CD4-positive, alpha-beta T cell treated with Interleukin-10 for 1 hour (primary cell): Measurements from ENCODE around the gene KIFC3.
A peak's percentile ranks its signal among the peaks of the same experiment; 100 is the strongest.
"Not testable (repeated sequence)": the region's sequence is repeated elsewhere in the genome, so short reads cannot be mapped to it uniquely, and the experiment has no call there.

ENCODE experiments used
- DNase-seq: peaks from one replicate; pipeline ENCODE4 v3.0.0-alpha.2; 2020

KIFC3 gene

DNA sequence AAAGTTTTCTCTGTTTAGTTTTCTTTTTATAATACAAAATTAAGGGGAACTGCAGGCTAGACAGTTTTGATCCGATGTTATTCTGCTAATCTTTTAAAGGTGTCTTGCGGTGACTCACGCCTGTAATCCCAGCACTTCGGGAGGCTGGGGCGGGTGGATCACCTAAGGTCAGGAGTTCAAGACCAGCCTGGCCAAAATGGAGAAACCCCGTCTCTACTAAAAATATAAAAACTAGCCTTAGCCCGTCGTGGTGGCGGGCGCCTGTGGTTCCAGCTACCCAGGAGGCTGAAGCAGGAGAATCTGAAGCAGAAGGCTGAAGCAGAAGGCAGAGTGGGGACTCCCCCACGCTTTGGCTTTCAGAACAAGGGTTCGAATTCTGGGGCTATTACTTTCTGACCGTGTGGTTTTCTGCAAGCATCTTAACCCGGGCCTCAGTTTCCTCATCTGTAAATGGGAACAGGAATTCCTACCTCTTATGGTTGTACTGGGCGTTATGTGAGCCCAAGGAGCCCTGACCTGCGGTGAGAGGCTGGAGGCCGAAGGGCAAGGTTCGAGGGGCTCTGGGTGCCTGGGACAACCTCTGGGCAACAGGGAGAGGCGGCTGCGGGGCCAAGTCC lies 67.9 kb downstream of the KIFC3 start:
- DNase-seq, result no peak

DNA sequence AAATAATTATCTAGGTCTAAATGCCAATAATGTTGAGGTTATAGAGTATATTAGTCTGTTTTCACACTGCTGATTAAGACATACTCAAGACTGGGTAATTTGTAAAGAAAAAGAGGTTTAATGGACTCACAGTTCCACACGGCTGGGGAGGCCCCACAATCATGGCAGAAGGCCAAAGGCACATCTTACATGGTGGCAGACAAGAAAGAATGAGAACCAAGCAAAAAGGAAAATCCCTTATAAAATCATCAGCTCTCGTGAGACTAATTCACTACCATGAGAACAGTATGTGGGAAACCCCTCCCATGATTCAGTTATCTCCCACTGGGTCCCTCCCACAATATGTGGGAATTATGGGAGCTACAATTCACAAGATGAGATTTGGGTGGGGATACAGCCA lies 69.6 kb downstream of the KIFC3 start:
- DNase-seq, result no peak

DNA sequence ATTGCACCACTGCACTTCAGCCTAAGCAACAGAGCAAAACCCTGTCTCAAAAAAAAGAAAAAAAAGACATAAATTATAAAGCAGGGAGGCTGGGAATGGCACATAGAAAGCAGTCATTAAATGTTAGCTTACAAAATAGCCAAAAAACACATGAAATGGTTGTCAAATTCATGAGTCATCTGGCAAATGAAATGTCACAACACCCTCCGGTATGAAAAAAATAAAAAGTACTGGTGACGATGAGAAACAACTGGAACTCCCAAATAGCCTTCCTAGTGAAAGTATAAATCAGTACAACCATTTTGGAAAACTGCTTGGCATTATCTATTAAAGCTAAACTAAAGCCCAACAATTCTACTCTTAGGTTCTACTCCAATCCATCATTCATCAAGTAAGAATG lies 70.3 kb downstream of the KIFC3 start:
- no peak for DNase-seq

DNA sequence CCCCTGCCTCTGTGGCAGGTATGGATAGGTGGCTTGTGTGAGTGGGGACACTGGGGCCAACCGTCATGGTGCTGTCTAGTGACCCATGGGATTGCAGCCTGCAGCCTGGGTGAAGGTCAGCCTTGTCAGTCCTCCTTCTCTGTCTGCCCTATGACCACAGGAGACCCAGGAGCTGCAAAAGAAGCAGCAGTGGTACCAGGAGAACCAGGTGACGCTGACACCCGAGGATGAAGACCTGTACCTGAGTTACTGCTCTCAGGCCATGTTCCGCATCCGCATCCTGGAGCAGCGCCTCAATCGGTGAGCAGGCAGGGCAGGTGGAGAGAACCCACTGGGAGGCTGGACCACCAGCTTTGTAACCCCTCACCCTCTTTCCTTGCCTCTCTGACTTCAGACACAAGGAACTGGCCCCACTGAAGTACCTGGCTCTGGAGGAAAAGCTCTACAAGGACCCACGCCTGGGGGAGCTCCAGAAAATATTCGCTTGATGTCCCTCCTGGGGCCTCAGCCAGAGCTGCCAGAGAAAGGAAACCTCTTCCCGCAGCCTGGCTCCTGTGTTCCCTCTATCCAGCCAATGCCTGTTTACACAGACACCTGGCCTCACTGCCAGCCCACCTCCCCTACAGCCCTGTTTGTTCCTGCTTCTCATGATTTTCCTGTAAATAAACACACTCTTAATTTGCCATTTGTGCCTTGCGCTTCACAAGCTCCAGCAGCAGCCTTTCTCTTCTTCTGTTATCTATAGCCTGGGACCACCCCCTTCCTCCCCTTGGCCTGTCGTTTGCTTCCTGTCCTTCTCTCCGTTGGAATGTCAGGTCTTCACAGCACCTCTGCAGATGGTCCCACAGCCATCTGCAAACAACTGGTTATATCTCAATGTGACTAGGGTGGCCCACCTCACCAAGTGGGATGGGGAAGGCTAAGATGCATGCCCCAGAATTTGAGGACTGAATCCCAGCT lies 71.2 kb downstream of the KIFC3 start:
- no peak for DNase-seq

DNA sequence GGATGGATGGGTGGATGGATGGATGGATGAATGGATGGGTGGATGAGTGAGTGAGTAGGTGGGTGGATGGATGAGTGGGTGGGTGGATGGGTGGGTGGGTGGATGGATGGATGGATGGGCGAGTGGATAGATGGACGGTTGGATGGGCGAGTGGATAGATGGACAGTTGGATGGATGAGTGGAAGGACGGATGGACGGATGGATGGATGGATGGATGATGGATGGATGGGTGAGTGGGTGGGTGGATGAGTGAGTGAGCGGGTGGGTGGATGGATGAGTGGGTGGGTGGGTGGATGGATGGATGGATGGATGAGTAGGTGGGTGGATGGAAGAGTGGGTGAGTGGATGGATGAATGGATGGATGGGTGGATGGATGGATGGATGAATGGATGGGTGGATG lies 72.4 kb downstream of the KIFC3 start:
- not testable (repeated sequence) for DNase-seq

DNA sequence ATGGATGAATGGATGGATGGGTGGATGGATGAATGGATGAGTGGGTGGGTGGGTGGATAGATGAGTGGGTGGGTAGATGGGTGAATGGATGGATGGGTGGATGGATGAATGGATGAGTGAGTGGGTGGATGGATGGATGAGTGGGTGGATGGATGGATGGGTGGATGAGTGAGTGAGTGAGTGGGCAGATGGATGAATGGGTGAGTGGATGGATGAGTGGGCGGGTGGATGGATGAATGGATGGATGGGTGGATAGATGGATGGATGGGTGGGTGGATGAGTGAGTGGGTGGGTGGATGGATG lies 73.2 kb downstream of the KIFC3 start:
- DNase-seq, result no peak

DNA sequence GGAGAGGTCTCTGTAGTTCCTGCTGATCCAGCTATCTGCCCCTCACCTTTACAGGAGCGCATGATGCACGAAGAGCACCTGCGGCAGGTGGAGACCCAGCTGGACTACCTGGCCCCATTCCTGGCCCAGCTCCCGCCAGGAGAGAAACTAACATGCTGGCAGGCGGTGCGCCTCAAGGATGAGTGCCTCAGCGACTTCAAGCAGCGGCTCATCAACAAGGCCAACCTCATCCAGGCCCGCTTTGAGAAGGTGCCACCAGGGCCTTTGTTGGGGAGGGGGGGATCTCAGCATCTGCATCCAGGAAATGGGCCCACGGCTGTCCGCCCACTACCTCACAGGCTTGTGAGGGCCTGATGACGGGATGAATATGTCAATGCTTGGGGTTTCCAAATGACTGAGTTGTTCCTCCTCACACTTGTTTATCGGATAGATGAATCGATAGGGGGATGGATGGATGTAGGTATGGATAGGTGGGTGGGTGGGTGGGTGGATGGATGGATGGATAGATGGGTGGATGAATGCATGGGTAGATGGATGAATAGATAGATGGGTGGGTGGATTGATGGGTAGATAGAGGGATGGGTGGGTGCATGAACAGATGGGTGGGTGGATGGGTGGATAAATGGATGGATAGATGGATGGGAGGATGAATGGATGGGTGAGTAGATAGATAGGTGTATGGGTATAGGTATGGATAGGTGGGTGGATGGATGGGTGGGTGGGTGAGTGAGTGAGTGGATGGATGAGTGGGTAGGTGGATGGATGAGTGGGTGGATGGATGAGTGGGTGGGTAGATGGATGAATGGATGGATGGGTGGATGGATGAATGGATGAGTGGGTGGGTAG lies 73.7 kb downstream of the KIFC3 start:
- DNase-seq, result no peak

DNA sequence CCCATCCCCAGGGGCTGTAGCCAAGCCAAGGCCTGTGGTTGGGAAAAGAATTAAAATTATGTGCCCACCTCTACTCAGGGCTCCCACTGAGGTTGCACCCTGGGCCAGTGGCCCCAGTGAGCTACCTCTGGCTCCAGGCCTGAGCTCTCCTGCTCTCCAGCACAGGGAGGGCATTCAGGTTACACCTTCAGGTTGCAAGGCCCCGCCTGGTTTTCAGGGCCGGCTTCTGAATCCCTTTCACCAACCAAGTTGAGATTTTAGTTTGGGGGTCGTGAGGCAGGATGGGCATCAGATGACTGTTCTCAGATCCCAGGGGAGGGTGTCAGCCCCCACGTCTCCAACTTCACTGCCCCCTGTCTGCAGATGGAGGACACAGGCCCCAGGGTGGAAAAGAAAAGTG lies 74.7 kb downstream of the KIFC3 start:
- no peak for DNase-seq

DNA sequence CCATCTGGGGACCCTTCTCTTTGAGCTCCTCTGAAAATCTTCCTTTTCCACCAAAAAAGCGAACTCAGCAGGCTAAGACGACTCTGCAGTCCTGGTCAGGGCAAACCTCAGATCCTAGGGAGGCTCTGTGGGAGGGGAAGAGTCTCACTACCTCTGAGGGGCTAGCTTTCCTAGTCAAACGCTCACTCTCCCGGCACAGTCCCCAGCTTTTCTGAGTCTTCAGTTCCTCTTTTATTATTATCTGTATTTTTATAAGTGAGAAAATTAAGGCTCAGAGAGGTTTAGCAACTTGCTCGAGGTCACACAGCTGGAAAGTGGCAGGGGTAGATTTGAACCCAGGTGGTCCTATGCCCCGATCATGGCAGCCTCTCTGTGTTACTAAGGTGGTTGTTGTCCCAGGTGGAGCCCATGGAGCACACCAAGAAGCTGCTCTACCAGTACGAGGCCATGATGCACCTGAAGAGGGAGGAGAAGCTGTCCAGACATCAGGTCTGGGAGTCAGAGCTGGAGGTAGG lies 75.8 kb downstream of the KIFC3 start:
- no peak for DNase-seq

DNA sequence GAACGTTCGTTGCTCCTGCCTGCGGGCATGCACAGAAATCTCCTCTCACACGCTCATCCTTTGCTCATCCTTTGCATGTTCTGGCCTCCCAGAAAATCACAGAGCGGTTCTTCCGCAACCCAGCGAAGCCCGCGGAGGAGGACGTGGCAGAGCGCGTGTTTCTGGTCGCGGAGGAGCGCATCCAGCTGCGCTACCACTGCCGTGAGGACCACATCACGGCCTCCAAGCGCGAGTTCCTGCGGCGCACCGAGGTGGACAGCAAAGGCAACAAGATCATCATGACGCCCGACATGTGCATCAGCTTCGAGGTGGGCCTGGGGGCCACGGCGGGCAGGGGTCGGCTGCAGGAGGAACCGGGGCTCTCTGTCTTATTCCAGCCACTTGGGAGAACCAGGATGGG lies 76.3 kb downstream of the KIFC3 start:
- DNase-seq, result no peak

DNA sequence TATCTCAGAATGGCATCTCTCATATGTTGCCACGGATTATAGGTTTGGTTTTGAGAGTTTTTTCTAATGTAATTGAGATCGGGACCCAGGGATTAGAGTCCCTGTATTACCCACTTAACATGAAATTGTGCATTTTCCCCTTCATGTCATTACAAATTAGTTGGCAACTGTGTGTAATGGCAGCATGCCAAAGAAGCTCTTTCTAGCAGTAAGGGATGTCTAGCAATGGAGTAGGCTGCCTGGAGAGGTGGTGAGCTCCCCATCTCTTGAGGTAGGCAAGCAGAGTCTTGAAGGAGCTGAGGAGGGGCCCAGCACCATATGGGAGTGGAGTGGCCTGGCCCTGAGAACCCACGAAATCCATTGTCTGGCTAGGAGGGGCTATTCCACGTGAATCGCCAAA lies 76.7 kb downstream of the KIFC3 start:
- DNase-seq, result no peak

DNA sequence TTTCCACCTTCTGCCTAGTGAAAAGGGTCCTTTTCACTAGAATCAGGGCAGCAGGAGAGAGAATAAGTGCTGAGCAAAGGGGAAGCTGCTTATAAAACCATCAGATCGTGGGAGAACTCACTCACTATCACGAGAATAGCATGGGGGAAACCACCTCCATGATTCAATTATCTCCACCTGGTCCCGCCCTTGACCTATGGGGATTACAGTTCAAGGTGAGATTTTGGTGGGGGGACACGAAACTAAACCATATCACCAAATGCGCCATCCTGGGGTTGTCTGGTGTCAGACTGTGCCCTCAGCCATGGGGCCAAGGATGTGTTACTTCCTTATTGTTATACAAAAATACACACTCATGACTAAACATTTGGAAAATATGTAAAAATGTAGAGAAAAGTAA lies 77.1 kb downstream of the KIFC3 start:
- no peak for DNase-seq

DNA sequence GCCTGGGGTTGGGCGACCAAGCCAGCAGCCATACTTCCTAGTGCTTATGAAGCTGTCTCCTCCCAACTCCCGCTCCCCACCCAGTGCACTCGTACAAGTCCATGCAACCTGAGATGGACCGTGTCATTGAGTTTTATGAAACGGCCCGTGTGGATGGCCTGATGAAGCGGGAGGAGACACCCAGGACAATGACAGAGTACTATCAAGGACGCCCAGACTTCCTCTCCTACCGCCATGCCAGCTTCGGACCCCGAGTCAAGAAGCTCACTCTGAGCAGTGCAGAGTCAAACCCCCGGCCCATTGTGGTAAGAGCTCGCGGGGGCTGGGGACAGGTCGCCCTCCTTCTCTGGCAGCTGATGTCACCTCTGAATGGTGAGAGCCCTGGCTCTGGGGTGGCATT lies 77.8 kb downstream of the KIFC3 start:
- DNase-seq, result no peak

DNA sequence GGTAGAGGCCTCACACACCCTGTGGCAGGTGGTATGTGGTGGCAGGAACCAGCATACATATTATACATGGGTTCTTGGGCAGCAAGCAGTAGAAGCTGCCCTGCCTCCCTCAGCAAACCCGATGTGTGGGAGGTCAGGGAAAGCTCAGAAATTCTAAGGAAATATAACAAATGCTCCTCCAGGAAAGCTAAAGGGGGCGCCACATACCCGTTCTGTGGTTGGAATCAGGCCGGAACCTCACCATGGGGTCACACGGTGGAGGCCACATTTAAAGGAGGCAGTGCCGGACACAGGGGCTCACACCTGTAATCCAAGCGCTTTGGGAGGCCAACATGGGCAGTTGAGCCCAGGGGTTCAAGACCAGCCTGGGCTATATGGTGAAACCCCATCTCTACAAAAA lies 79.1 kb downstream of the KIFC3 start:
- no peak for DNase-seq

DNA sequence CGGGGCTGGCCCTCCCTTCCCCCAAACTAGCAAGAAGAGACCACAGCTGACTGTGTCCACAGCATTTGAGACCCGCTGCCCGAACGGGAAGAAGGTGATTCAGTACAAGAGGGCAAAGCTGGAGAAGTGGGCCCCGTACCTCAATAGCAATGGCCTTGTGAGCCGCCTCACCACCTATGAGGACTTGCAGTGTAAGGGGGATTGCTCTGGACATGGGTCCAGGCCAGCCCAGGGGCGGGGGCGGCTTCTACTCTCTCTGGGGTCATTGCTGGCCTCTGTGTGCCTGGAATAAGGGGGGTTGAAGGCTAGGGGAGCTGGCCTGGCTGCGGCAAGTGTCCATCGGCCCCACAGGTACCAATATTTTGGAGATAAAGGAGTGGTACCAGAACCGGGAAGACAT lies 79.6 kb downstream of the KIFC3 start:
- no peak for DNase-seq

DNA sequence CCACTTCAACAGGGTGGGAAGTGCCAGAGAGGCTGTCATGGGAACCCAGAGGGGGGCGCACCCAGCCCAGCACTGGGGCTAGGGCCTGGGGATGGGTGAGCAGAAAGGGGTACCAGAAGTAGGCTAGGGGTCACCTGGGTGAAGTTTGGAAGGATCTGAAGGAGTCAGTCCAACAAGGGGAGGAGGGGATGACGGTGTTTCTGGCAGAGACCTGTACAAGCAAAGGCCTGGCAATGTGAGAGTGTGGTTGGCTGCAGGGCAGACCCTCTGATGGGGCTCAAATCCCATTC lies 80.1 kb downstream of the KIFC3 start:
- no peak for DNase-seq

DNA sequence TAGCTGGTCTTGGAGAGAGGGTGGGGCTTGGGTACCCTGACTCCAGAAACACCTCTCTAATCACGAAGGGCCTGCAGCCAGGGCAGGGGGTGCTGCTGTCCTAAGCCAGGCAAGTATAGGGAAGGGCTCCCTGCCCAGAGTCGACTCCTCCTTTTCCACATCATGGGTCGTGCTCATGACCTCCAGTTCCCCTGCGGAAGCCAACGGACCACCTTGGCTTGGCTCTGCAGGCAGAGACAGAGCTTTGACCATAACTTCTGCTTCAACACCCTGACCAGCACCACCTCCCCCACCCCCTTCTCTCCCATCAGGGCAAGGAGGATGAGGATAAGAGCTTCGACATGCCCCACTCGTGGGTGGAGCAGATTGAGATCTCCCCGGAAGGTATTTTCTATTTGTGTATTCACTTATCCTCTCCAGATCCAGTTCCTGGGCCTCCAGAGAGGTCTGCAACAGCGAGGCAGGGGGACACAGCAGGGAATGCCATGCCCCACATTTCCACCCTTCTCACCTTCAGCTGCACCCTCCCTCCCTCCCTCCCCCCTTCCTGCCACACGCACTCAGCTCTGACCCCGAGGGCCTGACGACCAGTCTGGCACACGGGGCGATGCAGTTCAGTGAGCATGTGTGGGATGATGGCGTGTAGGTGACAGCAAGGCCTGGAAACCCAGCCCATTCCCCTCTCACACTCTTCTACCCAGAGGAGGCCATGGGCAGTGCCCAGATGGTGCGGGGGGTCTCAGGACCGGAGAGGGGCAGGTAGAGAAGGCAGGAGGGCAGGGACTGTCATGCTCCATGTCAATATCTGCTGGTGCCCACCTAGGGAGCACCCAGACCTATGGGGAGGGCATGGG lies 80.7 kb downstream of the KIFC3 start:
- DNase-seq, result no peak

DNA sequence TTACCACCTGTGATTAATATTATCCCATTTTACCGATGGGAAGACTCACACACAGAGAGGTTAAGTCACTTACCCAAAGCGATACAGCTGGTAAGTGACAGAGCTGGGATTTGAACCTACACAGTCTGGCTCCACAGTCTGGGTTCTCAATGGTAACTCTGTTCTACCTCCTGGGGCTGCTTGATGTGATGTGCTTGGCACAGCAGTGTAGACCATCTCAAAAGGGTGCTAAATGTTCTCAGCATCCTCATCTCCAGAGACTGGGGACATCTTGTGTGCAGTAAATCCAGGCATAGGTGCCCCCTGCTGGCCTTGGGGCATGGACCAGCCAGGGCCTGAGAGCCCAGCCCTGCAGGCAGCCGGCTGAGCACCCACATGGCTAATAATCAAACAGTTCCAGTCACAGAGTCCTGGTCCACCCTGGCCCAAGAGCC lies 82.1 kb downstream of the KIFC3 start:
- peak; percentile 55 for DNase-seq

DNA sequence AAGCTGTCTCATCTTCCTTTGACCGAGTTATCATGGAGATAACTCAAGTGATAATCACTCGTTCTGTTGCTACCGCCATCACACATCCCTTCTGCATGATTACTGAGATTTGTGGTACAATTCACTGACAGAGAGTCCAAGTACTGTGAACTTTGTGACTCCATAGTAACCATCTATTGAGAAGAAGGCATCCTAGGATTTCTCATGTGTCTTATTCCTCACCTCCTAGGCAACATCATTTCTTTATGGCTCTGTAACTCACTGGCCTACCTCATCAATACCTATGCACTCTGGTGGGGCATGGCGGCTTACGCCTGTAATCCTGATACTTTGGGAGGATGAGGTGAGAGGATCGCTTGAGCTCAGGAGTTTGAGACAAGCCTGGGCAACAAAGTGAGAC lies 88.2 kb downstream of the KIFC3 start:
- DNase-seq, result no peak

DNA sequence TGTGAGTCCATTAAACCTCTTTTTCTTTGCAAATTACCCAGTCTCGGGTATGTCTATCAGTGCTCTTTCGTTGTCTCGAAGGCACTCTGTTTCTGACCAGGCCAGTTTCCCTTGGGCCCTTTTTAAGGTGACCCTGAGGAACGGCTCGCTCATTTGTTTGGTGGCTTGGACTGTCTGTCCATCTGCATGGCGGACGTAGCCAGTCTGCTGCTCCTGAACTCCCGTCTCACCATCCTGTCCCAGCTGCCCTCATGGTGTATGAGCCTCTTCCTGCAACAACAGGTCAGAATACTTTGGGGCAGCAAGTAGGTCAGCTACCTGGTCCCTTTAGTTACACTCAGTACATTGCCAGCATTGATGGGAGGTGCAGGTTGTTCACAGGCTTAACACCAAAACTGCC lies 88.7 kb downstream of the KIFC3 start:
- DNase-seq, result no peak

DNA sequence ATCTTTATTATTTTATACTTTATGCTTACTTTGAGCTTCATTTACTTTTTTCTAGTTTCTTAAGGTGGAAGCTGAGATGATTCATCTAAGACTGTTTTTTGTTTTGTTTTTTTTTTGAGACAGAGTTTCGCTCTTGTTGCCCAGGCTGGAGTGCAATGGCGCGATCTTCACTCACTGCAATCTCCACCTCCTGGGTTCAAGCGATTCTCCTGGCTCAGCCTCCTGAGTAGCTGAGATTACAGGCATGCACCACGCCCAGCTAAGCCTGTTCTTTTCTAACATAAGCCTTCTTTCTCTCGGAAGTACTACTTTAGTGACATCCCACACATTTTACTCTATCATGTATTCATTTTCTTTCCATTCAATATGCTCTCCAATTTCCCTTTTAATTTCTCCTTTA lies 89.7 kb downstream of the KIFC3 start:
- not testable (repeated sequence) for DNase-seq

DNA sequence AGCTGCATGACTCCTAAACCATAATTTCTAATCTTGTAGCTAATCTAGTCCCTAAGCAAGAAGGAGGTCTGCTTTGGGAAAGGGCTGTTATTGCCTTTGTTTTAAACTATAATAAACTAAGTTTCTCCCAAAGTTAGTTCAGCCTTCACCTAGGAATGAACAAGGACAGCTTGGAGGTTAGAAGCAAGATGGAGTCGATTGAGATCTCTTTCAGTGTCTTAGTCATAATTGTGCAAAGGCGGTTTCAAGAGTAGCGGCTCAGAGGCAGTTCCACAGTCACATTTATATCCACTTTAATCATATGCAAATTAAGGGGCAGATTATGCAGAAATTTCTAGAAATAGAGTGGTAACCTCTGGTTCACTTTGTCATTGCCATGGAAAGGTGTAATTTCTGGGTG lies 90.3 kb downstream of the KIFC3 start:
- no peak for DNase-seq

DNA sequence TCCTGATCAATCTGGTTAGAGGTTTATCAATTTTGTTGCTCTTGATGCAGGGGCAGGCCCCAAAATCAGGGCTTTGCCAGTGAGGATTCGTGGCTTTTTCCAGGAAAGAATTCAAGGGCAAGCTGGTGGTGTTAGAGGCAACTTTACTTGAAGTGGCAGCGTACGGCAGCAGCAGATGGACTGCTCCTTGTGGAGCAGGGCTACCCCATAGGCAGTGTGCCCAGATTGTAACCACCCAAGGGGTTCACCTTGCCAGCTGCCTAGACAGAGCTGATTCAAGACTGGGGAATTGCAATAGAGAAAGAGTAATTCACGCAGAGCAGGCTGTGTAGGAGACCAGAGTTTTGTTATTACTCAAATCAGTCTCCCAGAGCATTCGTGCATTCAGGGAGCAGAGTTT lies 90.9 kb downstream of the KIFC3 start:
- DNase-seq, result no peak
